Ishikawa (cell line): ENCODE measurements around the gene RABGAP1L.

Experiments used
- CEBPB ChIP-seq: IDR thresholded peaks from 2 replicates; pipeline ENCODE4 v1.6.1; 2012
- CREB1 ChIP-seq: IDR thresholded peaks from 2 replicates; pipeline ENCODE4 v1.6.1; 2012; ENCODE audit warnings: low read depth
- EGR1 ChIP-seq: IDR thresholded peaks from 2 replicates; pipeline ENCODE4 v1.6.1; 2012
- EP300 ChIP-seq: IDR thresholded peaks from 2 replicates; pipeline ENCODE4 v1.6.1; 2012; ENCODE audit warnings: borderline replicate concordance
- RAD21 ChIP-seq: IDR thresholded peaks from 2 replicates; pipeline ENCODE4 v1.6.1; 2012; ENCODE audit warnings: low read depth
- REST ChIP-seq: IDR thresholded peaks from 2 replicates; pipeline ENCODE4 v1.6.1; 2012; ENCODE audit warnings: low read depth, mild to moderate bottlenecking
- TCF12 ChIP-seq: IDR thresholded peaks from 2 replicates; pipeline ENCODE4 v1.6.1; 2012; ENCODE audit warnings: low read depth
- YY1 ChIP-seq: IDR thresholded peaks from 2 replicates; pipeline ENCODE4 v1.6.1; 2012; ENCODE audit warnings: low read depth
- ZBTB7A ChIP-seq: IDR thresholded peaks from 2 replicates; pipeline ENCODE4 v1.6.1; 2012; ENCODE audit warnings: low read depth

GRCh38 chr1:174713796-174714195, 554.5 kb downstream of the RABGAP1L start:
- TF ChIP-seq ZBTB7A = no peak
- TF ChIP-seq TCF12 = no peak
- no peak for TF ChIP-seq REST
- no peak for TF ChIP-seq CREB1
- TF ChIP-seq RAD21 = no peak
- no peak for TF ChIP-seq YY1
- no peak for TF ChIP-seq EP300
- no peak for TF ChIP-seq EGR1
- TF ChIP-seq CEBPB = no peak
